Measurements from ENCODE around the gene HLCS.

DNA sequence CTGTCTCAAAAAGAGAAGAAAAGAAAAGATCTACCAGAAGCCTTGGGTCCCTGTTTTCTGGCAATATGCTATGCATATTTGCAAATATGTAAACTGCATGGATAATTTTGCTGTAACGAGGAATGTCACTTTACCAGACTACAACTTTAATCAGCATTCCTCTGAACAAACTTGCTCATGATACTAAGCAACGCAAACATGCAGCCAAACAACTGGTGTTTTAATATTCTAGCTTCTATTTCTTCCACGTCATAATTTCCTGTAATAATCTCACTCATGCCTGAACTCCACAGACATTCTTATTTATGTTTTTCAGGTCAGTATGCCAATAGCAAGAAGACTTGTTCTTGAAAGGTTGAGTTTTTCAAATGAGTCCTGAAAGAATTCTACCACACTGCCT is 153.4 kb downstream of the HLCS start:
- TF ChIP-seq CTCF (optimal IDR thresholded peaks at IDR 0.05 in 1 of 3, IDR thresholded peaks at IDR 0.05 in 1 of 3, conservative IDR thresholded peaks at IDR 0.05 in 1 of 3; ENCODE audit: extremely low read depth in 1 of 3, insufficient read depth in 2 of 3, low read length in 3 of 3), result no peak
- TF ChIP-seq EZH2 (IDR thresholded peaks at IDR 0.05; ENCODE audit: low read length), result no peak
